Measurements from ENCODE around the gene SLC39A9.

DNA sequence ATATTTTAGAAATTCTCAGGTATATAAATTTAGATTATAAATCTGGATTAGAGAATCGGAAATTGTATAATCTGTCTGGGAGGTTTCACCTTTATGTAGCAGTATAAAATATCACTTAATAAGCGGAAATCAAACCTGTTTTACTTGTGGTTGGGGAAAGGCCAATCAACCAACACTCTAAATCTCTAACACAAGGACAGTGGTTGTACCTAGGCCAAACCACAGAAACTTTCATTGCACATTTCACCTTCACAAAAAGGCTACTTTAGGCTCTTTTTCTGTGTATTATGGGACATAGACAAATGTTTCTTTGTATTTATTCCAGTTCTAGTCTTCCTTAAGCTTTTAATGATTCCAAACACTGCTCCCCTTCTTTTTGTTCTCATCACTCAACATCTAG lies 20.2 kb upstream of the SLC39A9 start:
- TF ChIP-seq, protein P1, sequence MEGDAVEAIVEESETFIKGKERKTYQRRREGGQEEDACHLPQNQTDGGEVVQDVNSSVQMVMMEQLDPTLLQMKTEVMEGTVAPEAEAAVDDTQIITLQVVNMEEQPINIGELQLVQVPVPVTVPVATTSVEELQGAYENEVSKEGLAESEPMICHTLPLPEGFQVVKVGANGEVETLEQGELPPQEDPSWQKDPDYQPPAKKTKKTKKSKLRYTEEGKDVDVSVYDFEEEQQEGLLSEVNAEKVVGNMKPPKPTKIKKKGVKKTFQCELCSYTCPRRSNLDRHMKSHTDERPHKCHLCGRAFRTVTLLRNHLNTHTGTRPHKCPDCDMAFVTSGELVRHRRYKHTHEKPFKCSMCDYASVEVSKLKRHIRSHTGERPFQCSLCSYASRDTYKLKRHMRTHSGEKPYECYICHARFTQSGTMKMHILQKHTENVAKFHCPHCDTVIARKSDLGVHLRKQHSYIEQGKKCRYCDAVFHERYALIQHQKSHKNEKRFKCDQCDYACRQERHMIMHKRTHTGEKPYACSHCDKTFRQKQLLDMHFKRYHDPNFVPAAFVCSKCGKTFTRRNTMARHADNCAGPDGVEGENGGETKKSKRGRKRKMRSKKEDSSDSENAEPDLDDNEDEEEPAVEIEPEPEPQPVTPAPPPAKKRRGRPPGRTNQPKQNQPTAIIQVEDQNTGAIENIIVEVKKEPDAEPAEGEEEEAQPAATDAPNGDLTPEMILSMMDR (IDR thresholded peaks at IDR 0.05), result no peak
- no peak for TF ChIP-seq POLR2A (IDR thresholded peaks at IDR 0.05; ENCODE audit: low read depth)
